H9 (cell line): ENCODE results near the gene ZNF860. TPM values are rescaled to one million over a fixed set of nuclear protein-coding genes. Genes with fewer than 3 reads are reported as not detected.
A peak's percentile ranks its signal among the peaks of the same experiment; 100 is the strongest.

ENCODE experiments used
- DNase-seq: peaks from one replicate; pipeline ENCODE4 v3.0.0-alpha.2; 2017
- H2AFZ ChIP-seq: one replicate; pipeline ENCODE4 v1.6.1; 2013; ENCODE audit warnings: mild to moderate bottlenecking, low read length, control low read depth, moderate library complexity
- H2AK5ac ChIP-seq: 2 replicates; pipeline ENCODE4 v1.6.1; 2013; ENCODE audit warnings: low read length, control low read depth, mixed read lengths; ENCODE audit not compliant: insufficient read length
- H2BK120ac ChIP-seq: one replicate; pipeline ENCODE4 v1.6.1; 2013; ENCODE audit warnings: low read depth, mild to moderate bottlenecking, low read length, control low read depth, inconsistent platforms; ENCODE audit not compliant: poor library complexity, severe bottlenecking
- H2BK12ac ChIP-seq: 2 replicates; pipeline ENCODE4 v1.6.1; 2013; ENCODE audit warnings: low read length, control low read depth, mixed read lengths, low read depth; ENCODE audit not compliant: insufficient read length
- H2BK15ac ChIP-seq: 2 replicates; pipeline ENCODE4 v1.6.1; 2013; ENCODE audit warnings: low read depth, low read length, control low read depth
- H2BK20ac ChIP-seq: one replicate; pipeline ENCODE4 v1.6.1; 2013; ENCODE audit warnings: low read depth, mild to moderate bottlenecking, low read length, control low read depth, inconsistent platforms; ENCODE audit not compliant: poor library complexity, severe bottlenecking
- H2BK5ac ChIP-seq: 2 replicates; pipeline ENCODE4 v1.6.1; 2013; ENCODE audit warnings: low read length, control low read depth, mixed read lengths; ENCODE audit not compliant: insufficient read length
- H3K14ac ChIP-seq: 2 replicates; pipeline ENCODE4 v1.6.1; 2013; ENCODE audit warnings: low read length, control low read depth; ENCODE audit not compliant: insufficient read depth
- H3K18ac ChIP-seq: 2 replicates; pipeline ENCODE4 v1.6.1; 2013; ENCODE audit warnings: low read depth, mild to moderate bottlenecking, mixed read lengths, low read length, control low read depth; ENCODE audit not compliant: insufficient read length
- H3K23ac ChIP-seq: 2 replicates; pipeline ENCODE4 v1.6.1; 2013; ENCODE audit warnings: low read length, control low read depth, mixed read lengths, low read depth; ENCODE audit not compliant: insufficient read length
- H3K23me2 ChIP-seq: 2 replicates; pipeline ENCODE4 v1.6.1; 2013; ENCODE audit warnings: low read depth, mild to moderate bottlenecking, mixed read lengths, low read length, control low read depth; ENCODE audit not compliant: insufficient read length, poor library complexity, severe bottlenecking
- H3K27ac ChIP-seq: 2 replicates; pipeline ENCODE4 v1.5.1; 2013; ENCODE audit warnings: low read length, control low read depth, mixed read lengths, low read depth; ENCODE audit not compliant: insufficient read length
- H3K27me3 ChIP-seq: 2 replicates; pipeline ENCODE4 v1.6.1; 2013; ENCODE audit warnings: low read length, control low read depth, inconsistent platforms; ENCODE audit not compliant: insufficient read depth
- H3K4ac ChIP-seq: 2 replicates; pipeline ENCODE4 v1.6.1; 2013; ENCODE audit warnings: low read depth, mild to moderate bottlenecking, control low read depth, inconsistent platforms, low read length, moderate library complexity
- H3K4me1 ChIP-seq: 2 replicates; pipeline ENCODE4 v1.6.1; 2013; ENCODE audit warnings: low read length, control low read depth, inconsistent platforms; ENCODE audit not compliant: insufficient read depth
- H3K4me2 ChIP-seq: 2 replicates; pipeline ENCODE4 v1.6.1; 2013; ENCODE audit warnings: low read length, control low read depth, mixed read lengths; ENCODE audit not compliant: insufficient read length, insufficient read depth
- H3K56ac ChIP-seq: 2 replicates; pipeline ENCODE4 v1.6.1; 2013; ENCODE audit warnings: low read depth, mild to moderate bottlenecking, mixed read lengths, low read length, control low read depth; ENCODE audit not compliant: insufficient read length
- H3K79me1 ChIP-seq: 2 replicates; pipeline ENCODE4 v1.6.1; 2013; ENCODE audit warnings: low read depth, mild to moderate bottlenecking, moderate library complexity, low read length, control low read depth, inconsistent platforms; ENCODE audit not compliant: insufficient read depth, poor library complexity, severe bottlenecking
- H3K79me2 ChIP-seq: 2 replicates; pipeline ENCODE4 v1.6.1; 2013; ENCODE audit warnings: low read length, control low read depth, inconsistent platforms; ENCODE audit not compliant: insufficient read depth
- H3K9ac ChIP-seq: 2 replicates; pipeline ENCODE4 v1.6.1; 2013; ENCODE audit warnings: low read length, control low read depth, mixed read lengths; ENCODE audit not compliant: insufficient read length; ENCODE audit errors: extremely low read depth
- H3K9me3 ChIP-seq: one replicate; pipeline ENCODE4 v1.6.1; 2013; ENCODE audit warnings: low read depth, low read length, inconsistent platforms; ENCODE audit not compliant: control insufficient read depth
- H3T11ph ChIP-seq: one replicate; pipeline ENCODE4 v1.6.1; 2013; ENCODE audit warnings: mild to moderate bottlenecking, low read length, control low read depth, inconsistent platforms
- H4K20me1 ChIP-seq: one replicate; pipeline ENCODE4 v1.6.1; 2013; ENCODE audit not compliant: control insufficient read depth, insufficient read length, insufficient read depth
- H4K5ac ChIP-seq: 2 replicates; pipeline ENCODE4 v1.6.1; 2013; ENCODE audit warnings: low read depth, mild to moderate bottlenecking, mixed read lengths, low read length, control low read depth; ENCODE audit not compliant: insufficient read length
- H4K8ac ChIP-seq: replicated peaks from 2 replicates; pipeline ENCODE4 v1.6.1; 2013; ENCODE audit warnings: low read length, control low read depth, mixed read lengths, low read depth; ENCODE audit not compliant: insufficient read length
- H4K91ac ChIP-seq: 2 replicates; pipeline ENCODE4 v1.6.1; 2013; ENCODE audit warnings: low read depth, mild to moderate bottlenecking, moderate library complexity, mixed read lengths, low read length, control low read depth; ENCODE audit not compliant: insufficient read length
- H3K27ac Mint-ChIP-seq, 3 experiments: 2 replicates in 2 of 3; 3 replicates in 1 of 3; pipeline ENCODE4 v1.8.0; 2020 to 2021; ENCODE audit warnings: mixed read lengths in 3 of 3, mild to moderate bottlenecking in 1 of 3, moderate library complexity in 1 of 3
- H3K27me3 Mint-ChIP-seq: 2 replicates; pipeline ENCODE4 v1.8.0; 2021; ENCODE audit warnings: low read depth, mild to moderate bottlenecking, moderate library complexity, mixed read lengths
- H3K36me3 Mint-ChIP-seq, 3 experiments: 2 replicates in 2 of 3; 3 replicates in 1 of 3; pipeline ENCODE4 v1.8.0; 2020 to 2021; ENCODE audit warnings: low read depth in 3 of 3, mixed read lengths in 3 of 3; ENCODE audit not compliant: insufficient read depth in 1 of 3
- H3K4me1 Mint-ChIP-seq, 2 experiments: 2 replicates each; pipeline ENCODE4 v1.8.0; 2020; ENCODE audit warnings: mixed read lengths in 2 of 2
- H3K4me3 Mint-ChIP-seq, 2 experiments: 2 replicates in 1 of 2; 3 replicates in 1 of 2; pipeline ENCODE4 v1.8.0; 2020 to 2021; ENCODE audit warnings: mild to moderate bottlenecking in 2 of 2, mixed read lengths in 2 of 2, moderate library complexity in 1 of 2
- H3K9me3 Mint-ChIP-seq, 2 experiments: 2 replicates in 1 of 2; 3 replicates in 1 of 2; pipeline ENCODE4 v1.8.0; 2020; ENCODE audit warnings: mild to moderate bottlenecking in 2 of 2, mixed read lengths in 2 of 2, moderate library complexity in 1 of 2
- WGBS: extraction: QIAGEN DNeasy Blood & Tissue Kit; methylation state at CpG from one replicate; pipeline ENCODE4 v1.1.7; 2013; ENCODE audit warnings: missing lambda C conversion rate, low lambda C conversion rate, mixed read lengths; ENCODE audit not compliant: insufficient read length; ENCODE audit errors: extremely low coverage; 5-methylcytosine and 5-hydroxymethylcytosine counted together
- total RNA-seq: library from RNA; stranded (reverse); gene quantifications from 2 replicates; pipeline ENCODE4 v1.2.1, GENCODE V29; 2021
- TF ChIP-seq, protein P1 (sequence below): fragments of 200-600 bp; sonication (generic); conservative IDR thresholded peaks from 3 replicates; pipeline ENCODE4 v1.8.0; 2021; ENCODE audit warnings: antibody characterized with exemption, mild to moderate bottlenecking

Gene ZNF860
- total RNA-seq, 1 experiment from 2014 or later = 2.6 TPM

- Mint-ChIP-seq H3K4me1 (peaks cover 16 to 33% of the 10 kb centered on the region in 2 experiments), H3K36me3 (peaks cover 8 to 17% (median 11%) of the 10 kb centered on the region in 3 experiments), H3K27me3 (peaks cover 10% of the 10 kb centered on the region), H3K27ac (peak overlapping the region; percentile 55 to 93 (median 69); a peak in 5 of 7 replicates), H3K4me3 (peak overlapping the region; percentile 90 to 94), H3K9me3 (no peaks in the 10 kb centered on the region)
- Histone ChIP-seq H2AFZ (no peak overlapping the region), H3K23ac (no peak overlapping the region), H3K23me2 (peaks cover 14% of the 10 kb centered on the region), H3K27me3 (0 out of 2 replicates have a peak, but pooled peaks cover 1% of the 10 kb centered on the region), H3K79me1 (no peaks in the 10 kb centered on the region), H3K4ac (no peak overlapping the region), H3K56ac (no peak overlapping the region), H4K5ac (no peak overlapping the region), H3K9me3 (no peaks in the 10 kb centered on the region), H2AK5ac (no peak overlapping the region), H2BK120ac (no peak overlapping the region), H3K9ac (peak overlapping the region; percentile 60), H3K4me2 (peak overlapping the region; percentile 79), H2BK20ac (no peak overlapping the region), H3K27ac (no peak overlapping the region), H3K79me2 (peaks cover 13% of the 10 kb centered on the region; the same call in 1 of the 2 replicates), H4K91ac (no peak overlapping the region), H3K14ac (0 out of 2 replicates have a peak overlapping the region, but pooled peaks have one; percentile 3), H3K18ac (peak overlapping the region; percentile 71), H2BK15ac (no peak overlapping the region), H3K4me1 (no peaks in the 10 kb centered on the region; the same call in 1 of the 2 replicates), H4K8ac (no peak overlapping the region), H4K20me1 (no peaks in the 10 kb centered on the region), H3T11ph (no peak overlapping the region), H2BK12ac (no peak overlapping the region), H2BK5ac (no peak overlapping the region)
- TF ChIP-seq, protein P1, sequence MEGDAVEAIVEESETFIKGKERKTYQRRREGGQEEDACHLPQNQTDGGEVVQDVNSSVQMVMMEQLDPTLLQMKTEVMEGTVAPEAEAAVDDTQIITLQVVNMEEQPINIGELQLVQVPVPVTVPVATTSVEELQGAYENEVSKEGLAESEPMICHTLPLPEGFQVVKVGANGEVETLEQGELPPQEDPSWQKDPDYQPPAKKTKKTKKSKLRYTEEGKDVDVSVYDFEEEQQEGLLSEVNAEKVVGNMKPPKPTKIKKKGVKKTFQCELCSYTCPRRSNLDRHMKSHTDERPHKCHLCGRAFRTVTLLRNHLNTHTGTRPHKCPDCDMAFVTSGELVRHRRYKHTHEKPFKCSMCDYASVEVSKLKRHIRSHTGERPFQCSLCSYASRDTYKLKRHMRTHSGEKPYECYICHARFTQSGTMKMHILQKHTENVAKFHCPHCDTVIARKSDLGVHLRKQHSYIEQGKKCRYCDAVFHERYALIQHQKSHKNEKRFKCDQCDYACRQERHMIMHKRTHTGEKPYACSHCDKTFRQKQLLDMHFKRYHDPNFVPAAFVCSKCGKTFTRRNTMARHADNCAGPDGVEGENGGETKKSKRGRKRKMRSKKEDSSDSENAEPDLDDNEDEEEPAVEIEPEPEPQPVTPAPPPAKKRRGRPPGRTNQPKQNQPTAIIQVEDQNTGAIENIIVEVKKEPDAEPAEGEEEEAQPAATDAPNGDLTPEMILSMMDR = peak; percentile 18; the same call in 2 of the 3 replicates
- no CpG with 5 or more reads among the region's 66 CpGs for WGBS
- peak; percentile 80 for DNase-seq
Observed at GRCh38 chr3:31980530-31981205, 882 bp upstream of the ZNF860 start.
